DOHH2 (cell line): ENCODE data around the gene PYGB.

Source experiments
- H3F3A ChIP-seq: fragments of 200-600 bp; sonication (generic), shearing (Covaris generic); 2 replicates; pipeline ENCODE4 v1.6.0; 2016; ENCODE audit warnings: antibody characterized with exemption, mild to moderate bottlenecking; ENCODE audit not compliant: control insufficient read depth, insufficient read depth
- H3K27ac ChIP-seq: fragments of 200-600 bp; sonication (generic); 2 replicates; pipeline ENCODE4 v1.5.1; 2014; ENCODE audit warnings: low read depth, mild to moderate bottlenecking, low read length, moderate library complexity
- H3K27me3 ChIP-seq: fragments of 200-600 bp; sonication (generic); 2 replicates; pipeline ENCODE4 v1.6.1; 2014; ENCODE audit warnings: mild to moderate bottlenecking, low read length, mixed read lengths; ENCODE audit not compliant: control insufficient read depth
- H3K36me3 ChIP-seq: fragments of 200-600 bp; sonication (generic); 2 replicates; pipeline ENCODE4 v1.6.1; 2014; ENCODE audit warnings: mild to moderate bottlenecking, low read length, moderate library complexity, mixed read lengths; ENCODE audit not compliant: control insufficient read depth
- H3K4me1 ChIP-seq: fragments of 200-600 bp; sonication (generic); 2 replicates; pipeline ENCODE4 v1.6.1; 2014; ENCODE audit warnings: mild to moderate bottlenecking, low read length, mixed read lengths; ENCODE audit not compliant: control insufficient read depth
- H3K4me2 ChIP-seq: fragments of 200-600 bp; sonication (generic); 2 replicates; pipeline ENCODE4 v1.6.0; 2014; ENCODE audit warnings: mild to moderate bottlenecking, low read length, moderate library complexity
- H3K4me3 ChIP-seq: fragments of 200-600 bp; sonication (generic); 2 replicates; pipeline ENCODE4 v1.5.1; 2014; ENCODE audit warnings: mild to moderate bottlenecking, low read length, mixed read lengths
- H3K79me2 ChIP-seq: fragments of 200-600 bp; sonication (generic); 2 replicates; pipeline ENCODE4 v1.6.1; 2014; ENCODE audit warnings: mild to moderate bottlenecking, low read length, mixed read lengths; ENCODE audit not compliant: control insufficient read depth
- H3K9me2 ChIP-seq: fragments of 200-600 bp; sonication (generic); replicated peaks from 2 replicates; pipeline ENCODE4 v1.6.1; 2014; ENCODE audit warnings: mild to moderate bottlenecking, low read length, mixed read lengths; ENCODE audit not compliant: control insufficient read depth
- H3K9me3 ChIP-seq: fragments of 200-600 bp; sonication (generic); 2 replicates; pipeline ENCODE4 v1.6.1; 2014; ENCODE audit warnings: antibody characterized with exemption, low read length, mixed read lengths; ENCODE audit not compliant: control insufficient read depth, insufficient read depth
- H4K20me1 ChIP-seq: fragments of 200-600 bp; sonication (generic); 2 replicates; pipeline ENCODE4 v1.6.0; 2014; ENCODE audit warnings: low read depth, mild to moderate bottlenecking, antibody characterized with exemption, low read length, moderate library complexity; ENCODE audit not compliant: control insufficient read depth, insufficient read depth
- CTCF ChIP-seq: fragments of 200-600 bp; sonication (generic); IDR thresholded peaks from one replicate; pipeline ENCODE4 v1.5.1; 2014; ENCODE audit warnings: antibody characterized with exemption, mild to moderate bottlenecking, low read depth, low read length; ENCODE audit not compliant: poor library complexity, severe bottlenecking
- EZH2phosphoT487 ChIP-seq: fragments of 200-600 bp; sonication (generic); IDR thresholded peaks from 2 replicates; pipeline ENCODE4 v1.6.1; 2017; ENCODE audit warnings: borderline replicate concordance, mild to moderate bottlenecking, antibody characterized with exemption, low read length, moderate library complexity, mixed read lengths

The PYGB gene

GRCh38 chr20:25227317-25227831 lies 20.5 kb upstream of the PYGB start:
- Histone ChIP-seq H3K79me2 (no peaks in the 10 kb centered on the region), H3K36me3 (no peaks in the 10 kb centered on the region), H3K27ac (no peak overlapping the region), H3K27me3 (no peaks in the 10 kb centered on the region), H3K4me2 (no peak overlapping the region), H4K20me1 (peaks cover 6% of the 10 kb centered on the region; the same call in 1 of the 2 replicates), H3F3A (0 out of 2 replicates have a peak, but pooled peaks cover 3% of the 10 kb centered on the region), H3K4me1 (peaks cover 23% of the 10 kb centered on the region), H3K9me3 (no peaks in the 10 kb centered on the region), H3K9me2 (no peaks in the 10 kb centered on the region), H3K4me3 (no peak overlapping the region)
- TF ChIP-seq CTCF (no peak), EZH2phosphoT487 (no peak)

- no peaks in the 10 kb centered on the region for H3K9me2 ChIP-seq
- 0 out of 2 replicates have a peak, but pooled peaks cover under 1% of the 10 kb centered on the region for H3K27me3 ChIP-seq
- H3K4me2 ChIP-seq: peak overlapping the region; percentile 58
- H3K9me3 ChIP-seq: no peaks in the 10 kb centered on the region
- peak overlapping the region; percentile 41 for H3K4me3 ChIP-seq
- H3K36me3 ChIP-seq: no peaks in the 10 kb centered on the region
- H3K4me1 ChIP-seq: peaks cover 21% of the 10 kb centered on the region
- TF ChIP-seq EZH2phosphoT487 (no peak), CTCF (no peak)
- H3K27ac ChIP-seq: peak overlapping the region; percentile 32
- H3F3A ChIP-seq: 0 out of 2 replicates have a peak, but pooled peaks cover 3% of the 10 kb centered on the region
- H3K79me2 ChIP-seq: no peaks in the 10 kb centered on the region
- H4K20me1 ChIP-seq: peaks cover 6% of the 10 kb centered on the region; the same call in 1 of the 2 replicates
Observed at GRCh38 chr20:25229486-25230165, 18.3 kb upstream of the PYGB start.

GRCh38 chr20:25230166-25230831 lies 17.6 kb upstream of the PYGB start:
- Histone ChIP-seq H3K27ac (peak overlapping the region; percentile 32), H3K9me3 (no peaks in the 10 kb centered on the region), H3K4me2 (peak overlapping the region; percentile 58), H3K36me3 (no peaks in the 10 kb centered on the region), H3F3A (0 out of 2 replicates have a peak, but pooled peaks cover 3% of the 10 kb centered on the region), H3K79me2 (no peaks in the 10 kb centered on the region), H3K4me3 (peak overlapping the region; percentile 41), H3K9me2 (no peaks in the 10 kb centered on the region), H3K4me1 (peaks cover 21% of the 10 kb centered on the region), H3K27me3 (peaks cover 6% of the 10 kb centered on the region; the same call in 1 of the 2 replicates), H4K20me1 (peaks cover 6% of the 10 kb centered on the region; the same call in 1 of the 2 replicates)
- TF ChIP-seq EZH2phosphoT487 (no peak), CTCF (no peak)
